Gastrocnemius medialis (tissue), 4 donors: ENCODE data around the gene C5AR1. TPM values are rescaled to one million over a fixed set of nuclear protein-coding genes. Genes with fewer than 3 reads are reported as not detected.
"Not testable (repeated sequence)": the region's sequence is repeated elsewhere in the genome, so short reads cannot be mapped to it uniquely, and the experiment has no call there.

Source experiments
- ATAC-seq, 2 donors: fragments of 150-250 bp; one replicate each; pipeline ENCODE4 v1.9.1; 2016
- DNase-seq, 2 donors: peaks; one replicate each; pipeline ENCODE4 v3.0.0-alpha.2; 2019
- H3K27ac ChIP-seq, 4 donors: fragments of 200-600 bp; sonication (generic); 1 replicate in 1 of 4; 2 replicates in 3 of 4; pipeline ENCODE4 v1.5.1; 2016 to 2018; ENCODE audit warnings: mild to moderate bottlenecking in 2 of 4, moderate library complexity in 1 of 4
- H3K27me3 ChIP-seq, 3 donors: fragments of 200-600 bp; sonication (generic) in 2 of 3; 1 replicate in 1 of 3; 2 replicates in 2 of 3; pipeline versions ENCODE4 v1.5.1 to v1.6.0; 2016 to 2019; ENCODE audit warnings: mild to moderate bottlenecking in 1 of 3, moderate library complexity in 1 of 3
- H3K36me3 ChIP-seq, 2 donors: fragments of 200-600 bp; sonication (generic) in 1 of 2; one replicate each; pipeline ENCODE4 v1.5.1; 2017 to 2018
- H3K4me1 ChIP-seq, 2 donors: fragments of 200-600 bp; sonication (generic) in 1 of 2; one replicate each; pipeline ENCODE4 v1.5.1; 2016 to 2017; ENCODE audit warnings: mild to moderate bottlenecking in 2 of 2
- H3K4me3 ChIP-seq, 4 donors: fragments of 200-600 bp; sonication (generic) in 3 of 4; 1 replicate in 1 of 4; 2 replicates in 3 of 4; pipeline ENCODE4 v1.5.1; 2016 to 2019; ENCODE audit warnings: mild to moderate bottlenecking in 2 of 4
- H3K9me3 ChIP-seq, 3 donors: fragments of 200-600 bp; sonication (generic) in 2 of 3; 1 replicate in 1 of 3; 2 replicates in 2 of 3; pipeline ENCODE4 v1.5.1; 2016 to 2019
- POLR2A ChIP-seq, 2 donors: fragments of 450-650 bp; IDR thresholded peaks; one replicate each; pipeline ENCODE4 v1.6.1; 2017; ENCODE audit warnings: antibody characterized with exemption in 2 of 2, mild to moderate bottlenecking in 2 of 2, moderate library complexity in 2 of 2
- in situ Hi-C, 4 donors: fragments of 200-750 bp; cut with MboI; loops; one replicate each; pipeline versions ENCODE4 v1.15.0 to v1.8.0; 2017; ENCODE audit warnings: low sequenced_read_pairs in 4 of 4
- intact Hi-C: fragments of 100-400 bp; cut with DNase I; formaldehyde crosslinking; loops from one replicate; pipeline ENCODE4 v1.15.1; 2023; ENCODE audit warnings: low total_unique reads
- total RNA-seq, 4 donors: library from RNA; depleted of rRNA; stranded (reverse); fragments of >200 nt; gene quantifications; one replicate each; pipeline versions ENCODE4 v1.1.0 to v1.2.3, GENCODE V29; 2016
- TF ChIP-seq, protein P1 (sequence below), 5 experiments: fragments of 450-650 bp in 3 of 5; fragments of 200-600 bp in 2 of 5; sonication (generic) in 2 of 5; IDR thresholded peaks in 4 of 5; conservative IDR thresholded peaks in 1 of 5; 1 replicate in 4 of 5; 2 replicates in 1 of 5; pipeline ENCODE4 v1.5.1; 2016 to 2019; ENCODE audit warnings: antibody characterized with exemption in 5 of 5, mild to moderate bottlenecking in 3 of 5, moderate library complexity in 3 of 5

C5AR1 gene
- total RNA-seq, 4 donors from 2014 or later: 0.27 to 3.7 (median 2.1) TPM

DNA sequence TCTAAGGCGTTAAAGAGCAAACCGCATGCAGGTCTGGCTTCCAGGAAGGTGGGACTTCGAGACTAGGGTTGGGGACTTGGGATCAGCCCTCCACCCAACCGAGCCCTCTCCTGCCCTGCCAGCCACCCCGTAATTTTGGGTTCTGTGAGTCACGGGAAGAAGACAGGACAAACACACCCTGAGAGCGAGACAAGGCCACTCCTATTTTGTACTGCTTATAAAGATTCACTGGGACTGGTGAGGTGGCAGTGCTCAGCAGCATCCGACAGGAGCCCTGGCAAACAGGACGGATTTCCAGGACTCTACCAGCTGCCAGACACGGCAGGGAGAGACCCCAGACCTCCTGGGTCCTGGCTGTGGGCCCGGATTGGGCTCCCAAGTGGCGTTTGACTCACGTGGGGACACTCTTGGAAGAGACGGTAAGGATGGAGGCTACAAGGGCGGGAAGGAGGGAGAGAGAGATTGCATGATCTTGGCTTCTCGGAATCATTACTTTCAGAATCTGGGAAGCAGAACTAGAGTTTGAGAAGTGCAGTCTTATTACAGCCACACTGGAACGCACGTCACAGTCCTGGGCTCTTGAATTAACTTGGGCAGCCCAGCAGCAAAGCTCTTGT is 22.4 kb downstream of the C5AR1 start, which contains the start of gene C5AR2:
Gene C5AR2, plus strand, starts transcription at position 245 of the 617 bp plus-strand sequence. CDS start 8,625 bp downstream, outside the sequence.
- intact Hi-C loops (no loop called here), in situ Hi-C loops (no loop called here)
- no peaks in the 10 kb centered on the region for H3K36me3 ChIP-seq
- no peak within 1 kb of the TSS for H3K27ac ChIP-seq
- H3K4me1 ChIP-seq: no peaks in the 10 kb centered on the region
- ATAC-seq: no peak
- no peak for DNase-seq
- H3K27me3 ChIP-seq: peaks cover 0 to 4% (median 2%) of the 10 kb centered on the region in 3 donors
- H3K9me3 ChIP-seq: no peaks in the 10 kb centered on the region
- no peak within 1 kb of the TSS for H3K4me3 ChIP-seq
- TF ChIP-seq POLR2A (IDR thresholded peaks at IDR 0.05): no peak
- TF ChIP-seq, protein P1, sequence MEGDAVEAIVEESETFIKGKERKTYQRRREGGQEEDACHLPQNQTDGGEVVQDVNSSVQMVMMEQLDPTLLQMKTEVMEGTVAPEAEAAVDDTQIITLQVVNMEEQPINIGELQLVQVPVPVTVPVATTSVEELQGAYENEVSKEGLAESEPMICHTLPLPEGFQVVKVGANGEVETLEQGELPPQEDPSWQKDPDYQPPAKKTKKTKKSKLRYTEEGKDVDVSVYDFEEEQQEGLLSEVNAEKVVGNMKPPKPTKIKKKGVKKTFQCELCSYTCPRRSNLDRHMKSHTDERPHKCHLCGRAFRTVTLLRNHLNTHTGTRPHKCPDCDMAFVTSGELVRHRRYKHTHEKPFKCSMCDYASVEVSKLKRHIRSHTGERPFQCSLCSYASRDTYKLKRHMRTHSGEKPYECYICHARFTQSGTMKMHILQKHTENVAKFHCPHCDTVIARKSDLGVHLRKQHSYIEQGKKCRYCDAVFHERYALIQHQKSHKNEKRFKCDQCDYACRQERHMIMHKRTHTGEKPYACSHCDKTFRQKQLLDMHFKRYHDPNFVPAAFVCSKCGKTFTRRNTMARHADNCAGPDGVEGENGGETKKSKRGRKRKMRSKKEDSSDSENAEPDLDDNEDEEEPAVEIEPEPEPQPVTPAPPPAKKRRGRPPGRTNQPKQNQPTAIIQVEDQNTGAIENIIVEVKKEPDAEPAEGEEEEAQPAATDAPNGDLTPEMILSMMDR (IDR thresholded peaks at IDR 0.05 in 4 of 5, conservative IDR thresholded peaks at IDR 0.05 in 1 of 5): no peak

DNA sequence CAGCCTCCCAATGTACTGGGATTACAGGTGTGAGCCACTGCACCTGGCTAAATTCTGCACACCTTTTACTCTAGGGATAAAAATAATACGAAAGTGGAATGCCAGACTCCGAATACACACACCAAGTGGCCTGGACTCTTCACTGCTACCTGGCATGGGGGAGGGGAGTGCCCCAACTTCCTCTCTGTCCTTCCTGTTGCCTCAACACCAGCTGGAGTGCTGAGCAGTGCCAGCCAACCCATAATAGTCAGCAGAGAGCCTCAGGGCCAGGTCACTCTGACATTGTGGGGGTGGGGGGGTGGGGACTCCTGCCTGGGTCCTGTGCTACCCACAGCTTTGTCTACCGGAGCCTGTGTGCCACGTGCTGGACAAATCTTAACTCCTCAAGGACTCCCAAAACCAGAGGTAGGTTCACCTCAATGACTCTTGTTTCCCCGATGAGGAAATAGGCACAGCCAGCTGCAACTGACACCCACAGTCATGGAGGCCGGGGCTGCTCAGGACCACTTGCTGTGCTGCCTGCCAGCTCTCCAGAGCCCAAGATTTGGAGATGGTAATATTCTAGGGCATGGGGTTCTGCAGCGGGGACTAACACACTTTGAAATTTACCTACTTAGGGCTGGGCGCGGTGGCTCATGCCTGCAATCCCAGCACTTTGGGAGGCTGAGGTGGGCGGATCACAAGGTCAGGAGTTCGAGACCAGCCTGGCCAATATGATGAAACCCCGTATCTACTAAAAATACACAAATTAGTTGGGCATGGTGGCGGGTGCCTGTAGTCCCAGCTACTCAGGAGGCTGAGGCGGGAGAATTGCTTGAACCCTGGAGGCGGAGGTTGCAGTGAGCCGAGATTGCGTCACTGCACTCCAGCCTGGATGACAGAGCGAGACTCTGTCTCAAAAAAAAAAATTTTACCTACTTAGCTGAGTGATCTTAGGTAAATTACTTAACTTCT is 27.4 kb downstream of the C5AR1 start:
- H3K4me1 ChIP-seq, H3K36me3 ChIP-seq, ATAC-seq, H3K27ac ChIP-seq, intact Hi-C loops, H3K4me3 ChIP-seq, in situ Hi-C loops, H3K9me3 ChIP-seq, H3K27me3 ChIP-seq: not testable (repeated sequence)
- DNase-seq: peak in 1 of 2 donors; percentile 48

DNA sequence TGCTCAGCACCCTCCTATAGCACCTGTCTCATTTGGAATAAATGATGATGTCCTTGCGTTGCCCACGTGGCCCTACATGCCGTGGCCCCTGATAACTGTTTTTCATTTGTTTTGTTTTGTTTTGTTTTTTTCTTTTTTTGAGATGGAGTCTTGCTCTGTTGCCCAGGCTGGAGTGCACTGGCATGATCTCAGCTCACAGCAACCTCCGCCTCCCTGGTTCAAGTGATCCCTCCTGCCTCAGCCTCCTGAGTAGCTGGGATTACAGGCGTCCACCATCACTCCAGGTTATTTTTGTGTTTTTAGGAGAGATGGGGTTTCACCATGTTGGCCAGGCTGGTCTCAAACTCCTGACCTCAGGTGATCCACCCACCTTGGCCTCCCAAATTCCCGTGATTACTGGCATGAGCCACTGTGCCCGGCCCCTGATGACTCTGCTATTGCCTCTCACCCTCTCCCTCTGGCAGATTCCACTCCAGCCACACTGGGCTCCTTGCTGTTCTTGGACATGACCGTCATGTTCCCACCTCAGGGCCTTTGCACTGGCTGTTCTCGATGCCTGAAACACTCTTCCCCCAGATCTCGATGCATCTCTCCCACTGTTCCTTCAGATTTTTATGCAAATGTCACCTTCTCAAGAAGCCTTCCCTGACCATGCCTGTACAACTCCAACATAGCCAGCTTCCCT is 29.7 kb downstream of the C5AR1 start:
- in situ Hi-C loops: no loop called here
- intact Hi-C loops: no loop called here

DNA sequence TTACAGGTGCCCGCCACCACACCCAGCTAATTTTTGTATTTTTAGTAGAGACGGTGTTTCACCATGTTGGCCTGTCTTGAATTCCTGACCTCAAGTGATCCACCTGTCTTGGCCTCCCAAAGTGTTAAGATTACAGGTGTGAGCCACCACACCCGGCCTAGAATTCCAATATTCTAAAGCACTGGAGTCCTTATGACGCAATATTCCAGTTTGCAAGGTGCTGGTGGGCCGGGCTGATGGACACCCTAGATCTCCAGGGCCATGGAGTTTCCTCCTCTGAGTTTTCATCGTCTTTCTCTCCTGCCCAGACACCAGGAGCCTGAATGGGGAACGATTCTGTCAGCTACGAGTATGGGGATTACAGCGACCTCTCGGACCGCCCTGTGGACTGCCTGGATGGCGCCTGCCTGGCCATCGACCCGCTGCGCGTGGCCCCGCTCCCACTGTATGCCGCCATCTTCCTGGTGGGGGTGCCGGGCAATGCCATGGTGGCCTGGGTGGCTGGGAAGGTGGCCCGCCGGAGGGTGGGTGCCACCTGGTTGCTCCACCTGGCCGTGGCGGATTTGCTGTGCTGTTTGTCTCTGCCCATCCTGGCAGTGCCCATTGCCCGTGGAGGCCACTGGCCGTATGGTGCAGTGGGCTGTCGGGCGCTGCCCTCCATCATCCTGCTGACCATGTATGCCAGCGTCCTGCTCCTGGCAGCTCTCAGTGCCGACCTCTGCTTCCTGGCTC is 31.0 kb downstream of the C5AR1 start:
- H3K4me1 ChIP-seq: no peaks in the 10 kb centered on the region
- intact Hi-C loops (no loop called here), in situ Hi-C loops (no loop called here)
- TF ChIP-seq, protein P1 (IDR thresholded peaks at IDR 0.05 in 4 of 5, conservative IDR thresholded peaks at IDR 0.05 in 1 of 5): no peak
- no peak for TF ChIP-seq POLR2A (IDR thresholded peaks at IDR 0.05)
- H3K4me3 ChIP-seq: no peak overlapping the region
- H3K36me3 ChIP-seq: no peaks in the 10 kb centered on the region
- H3K9me3 ChIP-seq: no peaks in the 10 kb centered on the region
- H3K27me3 ChIP-seq: peaks cover 0 to 2% (median 0%) of the 10 kb centered on the region in 3 donors
- ATAC-seq (no peak), DNase-seq (no peak)
- no peak overlapping the region for H3K27ac ChIP-seq

More for the DNA sequence above, 29.7 kb downstream of the C5AR1 start:
- Histone ChIP-seq H3K27ac (no peak overlapping the region), H3K36me3 (no peaks in the 10 kb centered on the region), H3K4me1 (no peaks in the 10 kb centered on the region), H3K27me3 (peaks cover 0 to 2% (median 0%) of the 10 kb centered on the region in 3 donors), H3K9me3 (no peaks in the 10 kb centered on the region), H3K4me3 (no peak overlapping the region)
- DNase-seq (no peak), ATAC-seq (no peak)
- no peak for TF ChIP-seq POLR2A (IDR thresholded peaks at IDR 0.05)
- TF ChIP-seq, protein P1 (IDR thresholded peaks at IDR 0.05 in 4 of 5, conservative IDR thresholded peaks at IDR 0.05 in 1 of 5): no peak
